Right lung (tissue), 5 donors: Measurements from ENCODE around the gene SH2D1B. TPM values are rescaled to one million over a fixed set of nuclear protein-coding genes. Genes with fewer than 3 reads are reported as not detected.

Experiments
- DNase-seq, 2 donors: peaks; one replicate each; pipeline ENCODE4 v3.0.0-alpha.2; 2013
- polyA plus RNA-seq, 5 donors: library from polyadenylated mRNA; unstranded; fragments of 120-200 nt; gene quantifications; one replicate each; pipeline versions ENCODE4 v1.2.1 to v1.2.3, GENCODE V29; 2013; ENCODE audit warnings: inconsistent platforms in 1 of 5, low replicate concordance in 1 of 5; ENCODE audit not compliant: insufficient read length in 5 of 5, insufficient read depth in 1 of 5

SH2D1B gene
- polyA plus RNA-seq, 5 donors, result 0.23 to 1.1 (median 0.94) TPM

DNA sequence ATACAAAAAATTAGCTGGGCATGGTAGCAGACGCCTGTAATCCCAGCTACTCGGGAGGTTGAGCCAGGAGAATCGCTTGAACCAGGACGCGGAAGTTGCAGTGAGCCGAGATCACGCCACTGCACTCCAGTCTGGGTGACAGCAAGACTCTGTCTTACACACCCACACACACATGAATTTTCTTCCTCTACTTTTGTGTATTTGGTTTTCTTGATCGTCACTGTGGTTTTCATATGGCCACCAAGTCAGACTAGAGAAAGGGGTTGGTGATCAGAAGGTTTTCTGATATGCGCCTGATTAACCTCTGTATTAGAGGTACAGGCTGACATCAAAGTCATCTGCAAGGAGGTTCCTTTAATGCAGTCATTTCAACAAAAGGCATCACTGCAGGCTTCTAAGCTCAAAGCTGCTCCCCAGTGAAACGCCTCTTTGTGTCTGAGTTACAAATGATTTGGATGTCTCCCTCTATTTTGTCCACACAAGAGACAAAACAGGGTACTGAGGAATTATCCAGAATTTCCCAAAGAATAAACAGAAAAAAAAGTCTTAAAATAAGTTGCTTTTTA is 11.1 kb downstream of the SH2D1B start:
- no peak for DNase-seq

GRCh38 chr1:162398999-162399580 is 12.8 kb downstream of the SH2D1B start:
- no peak for DNase-seq

GRCh38 chr1:162397943-162398560 is 13.9 kb downstream of the SH2D1B start:
- DNase-seq, result no peak

- DNase-seq, result no peak
Observed at GRCh38 chr1:162397039-162397448, 14.9 kb downstream of the SH2D1B start.

GRCh38 chr1:162396201-162396906 is 15.6 kb downstream of the SH2D1B start:
- DNase-seq, result no peak

GRCh38 chr1:162391790-162392563 is 20.0 kb downstream of the SH2D1B start:
- DNase-seq, result peak; percentile 20 to 26

GRCh38 chr1:162390396-162391185 is 21.3 kb downstream of the SH2D1B start:
- DNase-seq, result no peak

- DNase-seq, result no peak
Observed at GRCh38 chr1:162389971-162390370, 22.0 kb downstream of the SH2D1B start.

DNA sequence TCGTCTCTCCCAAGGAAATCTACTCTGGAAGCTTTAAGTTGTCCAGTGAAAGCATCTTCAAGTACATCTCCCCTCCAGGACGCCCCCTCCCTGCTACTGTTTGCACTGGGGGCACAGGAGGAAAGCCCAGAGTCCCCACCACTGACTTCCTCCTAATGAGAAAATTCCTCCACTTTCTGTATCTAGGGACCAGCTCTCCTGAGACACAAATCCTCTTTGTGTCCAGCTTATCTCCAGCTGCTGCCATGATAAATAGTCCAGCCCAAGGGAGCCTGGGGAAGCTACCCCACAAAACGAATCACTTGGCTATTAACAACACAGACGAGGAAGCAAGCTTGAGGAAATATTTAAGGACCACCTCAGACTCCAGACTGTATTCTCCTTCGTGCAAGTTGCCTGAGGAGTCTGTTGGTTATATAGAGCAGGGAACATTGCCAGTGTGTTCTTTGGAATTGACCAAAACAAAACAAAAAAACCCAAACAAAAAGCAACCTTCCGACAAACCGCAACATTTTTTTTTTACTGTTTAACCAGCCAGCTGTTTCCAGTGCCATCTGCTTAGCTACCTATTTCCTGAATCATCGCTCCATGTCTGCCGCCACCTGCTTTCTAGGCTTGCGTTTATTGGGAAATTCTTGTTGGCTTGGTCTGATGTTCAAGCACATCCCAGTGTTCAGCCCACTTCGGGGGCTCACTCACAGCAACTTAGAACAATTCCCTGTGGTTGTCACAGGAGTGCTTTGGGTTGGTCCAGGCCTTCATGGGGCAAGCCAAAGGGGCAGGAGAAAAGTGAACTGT is 22.7 kb downstream of the SH2D1B start:
- DNase-seq, result no peak

- no peak for DNase-seq
Observed at GRCh38 chr1:162388615-162389014, 23.3 kb downstream of the SH2D1B start.

GRCh38 chr1:162388083-162388594 is 23.8 kb downstream of the SH2D1B start:
- DNase-seq, result no peak

GRCh38 chr1:162387226-162388082 is 24.5 kb downstream of the SH2D1B start:
- no peak for DNase-seq

DNA sequence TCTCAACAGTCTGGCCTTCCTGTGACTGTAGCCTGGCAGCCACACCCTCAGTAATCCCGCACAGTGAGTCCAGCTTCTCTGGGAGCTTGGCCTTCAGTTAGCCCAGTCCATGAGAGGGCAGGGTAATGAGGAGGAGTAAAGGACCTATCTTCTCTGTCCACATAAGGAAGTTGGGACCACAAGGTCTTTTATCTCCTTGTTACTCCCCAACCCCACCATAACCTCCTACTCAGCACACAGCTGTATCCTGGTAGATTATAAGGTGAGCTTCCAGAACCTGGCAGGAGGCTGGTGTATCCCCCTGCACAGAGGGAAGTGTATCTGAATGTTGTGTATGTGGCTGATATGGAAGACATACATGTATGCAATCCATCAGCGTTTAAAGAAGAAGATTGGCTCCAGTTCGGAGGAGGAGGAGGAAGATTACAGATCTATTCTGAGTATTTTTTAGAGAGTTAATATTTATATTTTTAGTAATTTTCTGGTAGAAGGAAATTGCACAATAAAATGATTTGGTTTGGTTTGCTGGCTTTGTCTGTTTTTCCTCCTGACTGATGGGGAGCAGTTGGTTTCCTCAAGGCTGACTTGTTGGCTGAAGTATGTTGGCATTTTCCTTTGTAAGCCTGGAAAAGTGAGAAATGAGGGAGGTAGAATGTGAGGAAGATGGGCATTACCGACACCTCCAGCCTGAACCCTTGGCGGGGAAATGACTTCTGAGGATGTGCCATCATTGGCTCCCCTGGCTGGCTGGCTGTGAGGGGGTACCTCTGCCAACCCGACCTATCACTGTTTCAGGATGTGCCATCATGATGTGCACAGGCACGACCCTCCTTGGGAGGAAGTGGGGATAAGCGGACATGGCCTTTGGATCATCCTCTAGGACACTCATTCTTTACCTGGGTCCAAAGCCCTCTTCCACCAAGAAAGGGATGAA is 25.4 kb downstream of the SH2D1B start:
- no peak for DNase-seq

- DNase-seq, result no peak
Observed at GRCh38 chr1:162385702-162386101, 26.2 kb downstream of the SH2D1B start.

DNA sequence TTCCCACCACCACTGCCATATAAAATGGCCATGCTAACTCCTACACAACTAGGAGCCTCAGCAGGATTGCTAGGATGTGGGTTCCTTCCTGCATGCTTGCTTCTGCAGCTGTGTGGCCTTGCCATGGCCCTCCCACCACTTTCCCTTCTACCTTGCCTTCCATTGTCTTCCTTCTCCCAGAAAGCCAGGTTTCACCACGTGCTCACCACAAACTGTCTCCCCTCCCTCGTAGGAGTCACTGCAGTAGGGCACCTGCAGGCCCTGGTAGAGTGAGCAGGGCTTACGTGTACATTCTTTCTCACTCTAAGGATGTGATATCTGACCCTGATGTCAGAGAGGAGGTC is 26.7 kb downstream of the SH2D1B start:
- no peak for DNase-seq

DNA sequence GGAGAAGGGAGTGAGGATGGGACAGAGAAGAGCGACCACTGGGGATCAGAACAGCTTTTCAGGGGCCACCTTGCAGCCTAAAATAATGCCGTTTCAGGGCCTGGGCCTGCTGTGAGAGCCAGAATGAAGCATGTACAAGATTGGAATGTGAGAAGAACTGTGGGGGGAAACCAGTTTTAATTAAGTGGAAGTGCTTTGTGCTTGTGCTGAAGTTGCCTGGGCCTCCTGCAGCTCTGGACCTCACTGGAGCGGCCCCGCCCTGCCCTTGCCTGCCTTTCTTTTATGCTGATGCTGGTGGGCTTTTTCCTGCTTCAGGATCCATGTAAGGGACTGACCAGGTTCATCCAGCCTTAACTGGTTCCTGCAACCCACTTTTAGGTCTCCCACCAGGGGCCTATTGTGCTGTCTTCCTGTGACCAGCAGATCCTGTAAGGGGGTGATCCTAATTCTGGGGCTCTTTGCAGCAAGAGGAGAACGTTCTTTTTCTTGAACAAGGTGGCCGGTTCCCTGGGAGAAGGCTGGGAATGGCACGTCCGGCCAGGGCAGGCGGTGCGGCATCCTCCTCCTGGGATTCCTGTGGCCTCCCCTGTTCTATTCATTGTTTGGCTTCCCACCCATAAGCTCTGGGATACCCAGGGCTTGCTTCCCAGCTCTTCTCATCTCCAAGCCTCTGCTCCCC is 27.2 kb downstream of the SH2D1B start:
- no peak for DNase-seq

DNA sequence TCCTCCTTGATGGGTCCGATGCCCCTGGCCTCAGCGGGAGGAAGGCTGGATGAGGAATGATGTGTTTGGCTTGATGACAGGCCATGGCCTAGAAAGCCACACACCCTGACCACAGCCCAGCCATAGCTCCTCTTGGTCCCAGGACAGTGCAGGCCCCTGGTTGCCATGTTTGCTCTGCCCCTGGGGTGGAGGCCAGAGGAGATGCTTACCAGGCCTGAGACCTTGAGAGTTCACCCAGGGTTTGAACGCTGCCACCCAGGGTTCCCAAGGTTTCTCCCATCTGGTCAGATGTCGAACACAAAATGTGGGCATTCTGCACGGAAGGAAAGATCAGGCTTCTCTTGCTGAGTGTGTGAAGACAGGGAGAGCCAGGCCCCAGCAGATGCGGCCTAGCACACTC is 27.8 kb downstream of the SH2D1B start:
- DNase-seq, result no peak

GRCh38 chr1:162383516-162383915 is 28.4 kb downstream of the SH2D1B start:
- no peak for DNase-seq
